ENCODE data around the gene CES4A.
"Not testable (repeated sequence)": the region's sequence is repeated elsewhere in the genome, so short reads cannot be mapped to it uniquely, and the experiment has no call there.

Gene CES4A

DNA sequence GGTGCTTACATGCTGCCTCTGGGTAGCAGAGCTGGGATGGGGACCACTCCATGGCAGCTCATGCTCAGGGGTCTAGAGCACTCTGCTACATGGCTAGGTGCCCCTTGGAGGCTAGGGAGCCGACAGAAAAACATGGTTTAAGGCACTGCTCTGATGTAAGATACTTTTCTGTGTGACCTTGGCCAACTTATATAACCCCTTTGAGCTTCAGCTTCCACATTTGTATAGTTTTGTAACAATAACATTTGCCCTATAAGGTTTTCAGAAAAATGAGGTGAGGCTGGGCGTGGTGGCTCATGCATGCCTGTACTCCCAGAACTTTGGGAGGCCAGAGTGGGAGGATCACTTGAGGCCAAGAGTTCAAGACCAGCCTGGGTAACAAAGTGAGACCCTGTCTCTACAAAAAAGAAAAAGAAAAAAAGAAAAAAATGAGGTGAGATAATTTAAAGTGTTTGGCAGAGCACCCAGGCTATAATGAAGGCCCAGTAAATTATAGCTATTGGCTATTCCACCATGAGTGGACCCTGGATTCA is 3.2 kb downstream of the CES4A start:
- no peak for DNase-seq (ENCODE audit: low spot score)

DNA sequence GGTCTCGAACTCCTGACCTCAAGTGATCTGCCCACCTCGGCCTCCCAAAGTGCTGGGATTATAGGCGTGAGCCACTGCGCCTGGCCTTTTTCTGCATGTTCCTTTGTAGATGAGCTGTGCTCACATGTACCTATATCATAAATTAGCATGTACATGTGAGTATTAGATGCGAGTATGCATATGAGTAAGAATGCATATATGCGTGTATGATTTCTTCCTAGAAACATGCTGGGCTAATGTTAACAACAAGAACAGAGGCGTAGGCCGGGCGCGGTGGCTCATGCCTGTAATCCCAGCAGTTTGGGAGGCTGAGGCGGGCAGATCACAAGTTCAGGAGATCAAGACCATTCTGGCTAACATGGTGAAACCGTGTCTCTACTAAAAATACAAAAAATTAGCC is 5.2 kb downstream of the CES4A start:
- not testable (repeated sequence) for DNase-seq (ENCODE audit: low spot score)

DNA sequence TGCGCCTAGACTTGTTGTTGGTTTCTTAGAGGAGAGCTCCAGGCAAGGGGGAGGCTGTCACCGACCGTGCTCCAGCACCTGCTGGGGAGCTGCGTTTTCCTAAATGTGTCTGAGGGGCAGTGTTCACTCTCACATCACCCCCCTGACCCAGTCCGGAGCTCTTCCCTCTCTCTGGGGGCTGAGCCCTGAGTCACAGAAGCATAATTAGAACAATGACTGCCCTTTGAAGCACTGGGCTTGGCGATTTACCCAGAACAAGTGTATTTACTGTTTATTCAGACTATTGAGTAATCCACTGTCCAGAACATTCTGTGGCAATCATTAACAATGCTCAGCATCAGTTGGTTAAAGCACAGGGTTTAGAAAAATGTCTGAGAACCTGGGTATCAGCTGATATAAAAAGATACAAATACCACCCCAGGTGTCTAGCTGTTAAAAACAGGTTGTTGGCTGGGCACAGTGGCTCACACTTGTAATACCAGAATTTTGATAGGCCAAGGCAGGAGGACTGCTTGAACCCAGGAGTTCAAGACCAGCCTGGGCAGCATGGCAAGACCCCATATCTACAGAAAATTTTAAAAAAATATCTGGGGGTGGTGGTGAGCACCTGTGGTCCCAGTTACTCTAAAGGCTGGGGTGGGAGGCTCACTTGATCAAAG is 8.1 kb downstream of the CES4A start:
- no peak for DNase-seq (ENCODE audit: low spot score)

DNA sequence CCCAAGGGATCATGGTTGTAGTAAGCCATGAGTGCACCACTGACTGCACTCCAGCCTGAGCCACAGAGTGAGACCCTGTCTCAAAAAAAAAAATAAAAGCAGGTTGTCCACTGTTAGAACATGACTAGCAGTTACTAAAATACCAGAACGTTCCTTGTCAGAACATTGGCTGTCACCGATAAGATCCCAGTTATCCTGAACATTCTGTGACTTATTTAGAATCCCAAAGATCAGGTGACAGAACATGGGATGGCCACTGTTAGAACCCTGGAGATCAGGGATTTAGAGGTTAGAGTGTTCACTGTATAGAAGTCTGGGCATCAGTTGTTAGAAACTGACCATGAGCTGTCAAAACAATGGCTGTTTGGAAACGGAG is 8.6 kb downstream of the CES4A start:
- DNase-seq (ENCODE audit: low spot score), result no peak

DNA sequence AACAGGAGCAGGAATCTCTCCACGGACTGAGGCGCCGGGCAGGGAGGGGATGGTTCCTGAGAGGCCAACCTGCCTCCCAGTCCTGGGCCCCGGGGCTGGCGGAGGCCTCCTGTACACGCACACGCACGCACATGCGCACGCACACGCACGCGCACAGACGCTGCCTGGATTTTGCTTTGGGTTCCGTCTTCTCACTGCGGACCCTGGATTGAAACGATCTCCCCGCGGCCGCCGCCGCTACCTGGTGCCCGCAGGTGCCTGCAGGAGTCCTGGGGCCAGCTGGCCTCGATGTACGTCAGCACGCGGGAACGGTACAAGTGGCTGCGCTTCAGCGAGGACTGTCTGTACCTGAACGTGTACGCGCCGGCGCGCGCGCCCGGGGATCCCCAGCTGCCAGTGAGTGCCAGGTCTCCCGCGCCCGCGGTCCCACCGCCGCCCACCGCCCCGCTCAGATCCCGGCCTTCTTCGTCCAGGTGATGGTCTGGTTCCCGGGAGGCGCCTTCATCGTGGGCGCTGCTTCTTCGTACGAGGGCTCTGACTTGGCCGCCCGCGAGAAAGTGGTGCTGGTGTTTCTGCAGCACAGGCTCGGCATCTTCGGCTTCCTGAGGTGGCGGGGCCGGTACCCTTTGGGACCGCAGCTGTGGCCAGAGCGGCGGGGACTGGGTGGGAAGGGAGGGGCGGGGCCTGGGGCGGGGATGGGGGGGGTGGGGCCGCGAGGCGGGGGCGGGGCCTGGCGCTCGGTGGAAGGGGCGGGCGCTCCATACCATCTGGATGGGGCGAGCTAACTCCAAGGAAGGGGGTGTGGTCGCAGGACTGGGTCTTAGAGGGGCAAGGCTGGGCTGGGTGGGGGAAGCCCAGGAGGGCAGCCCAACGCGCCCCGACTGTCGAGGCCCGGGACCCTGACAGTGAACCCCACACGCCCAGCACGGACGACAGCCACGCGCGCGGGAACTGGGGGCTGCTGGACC is 12.3 kb downstream of the CES4A start:
- DNase-seq (ENCODE audit: low spot score), result no peak

GRCh38 chr16:67001726-67002125 is 13.3 kb downstream of the CES4A start:
- DNase-seq (ENCODE audit: low spot score), result peak; percentile 69

- DNase-seq (ENCODE audit: low spot score), result no peak
These were observed 18.7 kb downstream of the CES4A start for GRCh38 chr16:67006930-67007658.

DNA sequence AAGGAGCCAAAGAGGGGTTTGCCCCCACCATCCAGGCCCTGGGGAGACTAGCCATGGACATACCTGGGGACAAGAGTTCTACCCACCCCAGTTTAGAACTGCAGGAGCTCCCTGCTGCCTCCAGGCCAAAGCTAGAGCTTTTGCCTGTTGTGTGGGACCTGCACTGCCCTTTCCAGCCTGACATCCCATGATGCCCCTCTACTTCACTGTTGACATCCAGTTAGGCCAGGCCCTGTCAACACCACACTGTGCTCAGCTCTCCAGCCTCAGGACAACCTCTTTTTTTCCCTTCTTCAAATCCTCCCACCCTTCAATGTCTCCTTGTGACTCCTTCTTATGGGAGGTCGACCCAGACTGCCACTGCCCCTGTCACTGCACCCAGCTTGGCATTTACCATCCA is 20.8 kb downstream of the CES4A start:
- no peak for DNase-seq (ENCODE audit: low spot score)

- no peak for DNase-seq (ENCODE audit: low spot score)
These were observed 22.9 kb downstream of the CES4A start for GRCh38 chr16:67011274-67011673.

- DNase-seq (ENCODE audit: low spot score), result no peak
These were observed 24.9 kb downstream of the CES4A start for GRCh38 chr16:67013233-67013822.

DNA sequence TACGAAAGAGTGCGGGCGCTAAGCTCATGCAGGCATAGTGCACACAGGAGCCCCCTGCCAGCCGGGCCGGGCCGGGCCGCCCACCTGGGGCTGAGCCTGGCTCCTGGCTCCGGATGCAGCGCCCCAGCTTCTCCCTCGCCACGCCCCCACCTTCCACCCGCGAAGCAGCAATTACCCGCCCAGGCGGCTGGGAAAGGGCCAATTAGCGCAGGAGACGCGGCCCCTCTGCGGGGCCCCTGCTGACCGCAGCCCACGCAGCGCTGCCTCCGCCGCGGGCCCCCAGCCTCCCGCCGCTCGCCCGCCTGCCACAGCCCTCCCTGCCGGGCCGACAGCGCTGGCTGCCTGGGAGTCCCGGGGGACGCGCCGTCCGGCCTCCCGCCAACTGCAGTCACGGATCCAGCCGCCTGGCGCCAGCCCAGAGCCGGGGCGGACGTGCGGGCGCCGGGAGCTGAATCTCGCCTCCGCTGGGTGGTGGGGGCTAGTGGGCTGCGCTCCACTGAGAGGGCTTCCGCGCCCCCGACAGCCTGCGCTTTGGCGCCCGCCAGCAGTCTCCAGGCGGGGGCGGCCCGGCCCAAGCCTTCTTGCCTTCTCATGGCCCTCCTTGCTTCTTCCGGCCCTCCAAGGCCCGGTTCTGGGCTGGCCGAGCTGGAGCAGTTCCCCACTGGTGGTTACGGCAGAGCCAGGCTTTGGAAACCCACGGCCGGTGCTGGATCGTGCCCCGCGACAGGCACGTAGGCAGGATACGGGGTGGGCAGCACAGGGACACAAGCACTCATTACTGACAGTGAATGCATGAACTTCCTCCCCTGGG is 25.6 kb downstream of the CES4A start:
- DNase-seq (ENCODE audit: low spot score), result peak; percentile 83

DNA sequence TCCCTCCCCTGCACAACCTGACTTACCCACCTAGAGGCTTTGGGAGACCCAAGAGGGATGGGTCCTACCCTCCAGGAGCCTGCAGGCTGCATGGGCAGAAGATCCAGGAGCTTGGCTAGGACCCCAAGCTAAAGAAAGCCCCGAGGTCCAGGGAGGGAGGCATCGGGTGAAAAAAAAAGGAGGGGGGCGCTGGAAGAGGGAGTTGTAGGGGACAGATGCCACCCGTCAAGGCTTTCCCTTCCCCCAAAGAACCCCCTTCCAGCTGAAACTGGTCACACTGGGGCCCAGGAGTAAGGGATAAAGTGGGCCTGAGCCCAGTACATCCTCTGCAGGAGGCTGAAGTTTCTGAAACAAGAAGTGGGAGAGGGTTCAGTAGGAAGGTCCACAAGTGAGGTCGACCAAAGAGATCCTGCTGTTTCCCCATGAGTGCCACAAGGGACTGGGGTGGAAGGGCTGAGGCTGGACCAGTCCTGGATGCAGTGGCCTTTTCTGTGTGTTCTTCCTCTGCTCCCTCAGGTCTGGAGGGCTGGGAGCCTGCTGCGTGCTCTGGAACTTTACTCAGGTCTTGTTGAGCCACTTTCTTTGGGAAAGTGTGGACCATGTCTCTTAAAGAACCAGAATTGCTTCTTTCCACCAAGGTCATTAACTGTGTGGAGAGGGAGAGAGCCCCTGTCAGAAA is 26.4 kb downstream of the CES4A start:
- DNase-seq (ENCODE audit: low spot score), result no peak

DNA sequence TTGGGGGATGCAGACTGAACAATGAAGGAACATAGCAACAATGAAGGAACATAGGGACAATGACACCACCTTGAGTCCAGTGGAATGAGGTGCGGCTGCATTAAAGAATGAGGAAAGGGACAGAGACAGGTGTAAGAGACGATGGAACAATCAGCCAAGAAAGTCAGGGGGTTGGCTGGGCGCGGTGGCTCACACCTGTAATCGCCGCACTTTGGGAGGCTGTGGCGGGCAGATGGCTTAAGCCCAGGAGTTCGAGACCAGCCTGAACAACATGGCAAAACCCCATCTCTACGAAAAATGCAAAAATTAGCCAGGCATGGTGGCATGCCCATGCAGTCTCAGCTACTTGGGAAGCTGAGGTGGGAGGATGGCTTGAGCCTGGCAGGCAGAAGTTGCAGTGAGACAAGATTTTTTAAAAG is 26.9 kb downstream of the CES4A start:
- DNase-seq (ENCODE audit: low spot score), result no peak

DNA sequence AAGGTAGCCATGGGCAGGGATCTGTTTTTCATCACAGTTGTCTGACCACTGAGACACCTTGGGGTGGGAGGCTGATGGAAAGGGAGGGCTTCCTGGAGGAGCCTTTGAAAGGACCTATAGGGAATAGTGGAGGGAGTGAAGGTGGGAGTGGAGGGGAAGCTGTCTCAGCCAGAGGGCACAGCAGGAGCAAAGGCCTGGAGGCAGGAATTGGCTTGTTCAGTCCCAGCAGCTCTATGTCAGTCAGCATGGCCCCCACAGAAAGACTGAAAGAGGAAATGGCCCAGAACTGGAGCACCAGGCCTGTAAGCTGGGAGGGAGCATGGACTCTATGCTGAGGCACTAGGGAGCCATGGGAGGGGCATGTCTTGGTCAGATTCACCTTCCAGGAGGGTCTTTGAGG is 27.8 kb downstream of the CES4A start:
- no peak for DNase-seq (ENCODE audit: low spot score)

- DNase-seq (ENCODE audit: low spot score), result no peak
These were observed 28.5 kb downstream of the CES4A start for GRCh38 chr16:67016681-67017420.

- no peak for DNase-seq (ENCODE audit: low spot score)
These were observed 29.0 kb downstream of the CES4A start for GRCh38 chr16:67017421-67017750.

GRCh38 chr16:67017810-67018488 is 29.6 kb downstream of the CES4A start:
- DNase-seq (ENCODE audit: low spot score), result peak; percentile 92

GRCh38 chr16:67019171-67019570 is 30.8 kb downstream of the CES4A start:
- no peak for DNase-seq (ENCODE audit: low spot score)

DNA sequence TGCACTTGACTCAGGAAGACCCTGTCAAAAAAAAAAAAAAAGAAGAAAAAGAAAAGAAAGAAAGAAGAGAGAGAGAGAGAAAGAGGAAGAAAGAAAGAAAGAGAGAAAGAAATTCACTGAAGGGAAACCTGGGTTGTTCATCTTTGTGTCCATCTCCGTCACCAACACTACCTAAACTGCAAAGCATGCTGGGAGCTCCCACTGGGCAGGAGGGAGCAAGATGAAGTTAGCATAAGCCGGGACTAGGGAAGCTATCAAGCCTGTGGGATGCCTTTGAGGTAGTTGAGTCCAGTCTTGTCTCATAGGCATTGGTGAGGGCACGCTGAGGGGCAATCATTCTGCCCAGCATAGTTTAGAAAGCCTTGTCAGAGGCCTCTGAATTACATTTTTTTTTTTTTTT is 32.9 kb downstream of the CES4A start:
- no peak for DNase-seq (ENCODE audit: low spot score)
